K562 (cell line): ENCODE results near the gene OSGEP. TPM values are rescaled to one million over a fixed set of nuclear protein-coding genes. Genes with fewer than 3 reads are reported as not detected.
A peak's percentile ranks its signal among the peaks of the same experiment; 100 is the strongest.

Experiments
- CC2D1A ChIP-seq: fragments of 450-650 bp; IDR thresholded peaks from 2 replicates; pipeline ENCODE4 v1.6.1; 2017; ENCODE audit warnings: mild to moderate bottlenecking
- CHD1 ChIP-seq: fragments of 200-600 bp; sonication (generic); IDR thresholded peaks from one replicate; pipeline ENCODE4 v1.6.1; 2012; ENCODE audit warnings: mild to moderate bottlenecking, moderate library complexity, low read length, inconsistent platforms
- IFI16 ChIP-seq: fragments of 250-450 bp; sonication (Bioruptor Pico); IDR thresholded peaks from 2 replicates; pipeline ENCODE4 v2.1.2; 2022; ENCODE audit warnings: mild to moderate bottlenecking, inconsistent platforms
- MITF ChIP-seq: IDR thresholded peaks from 2 replicates; pipeline ENCODE4 v1.6.1; 2014; ENCODE audit warnings: antibody characterized with exemption
- NCOR1 ChIP-seq: fragments of 450-650 bp; IDR thresholded peaks from 2 replicates; pipeline ENCODE4 v1.6.1; 2016; ENCODE audit warnings: mild to moderate bottlenecking, moderate library complexity
- NR2F6 ChIP-seq: fragments of 450-650 bp; formaldehyde crosslinking; IDR thresholded peaks from 2 replicates; pipeline ENCODE4 v1.4.0; 2020; ENCODE audit warnings: mild to moderate bottlenecking
- NR4A1 ChIP-seq, 2 experiments: fragments of 250-450 bp in 1 of 2; fragments of 450-650 bp in 1 of 2; sonication (Bioruptor Pico) in 1 of 2; IDR thresholded peaks; 2 replicates each; pipeline versions ENCODE4 v1.4.0 to v1.6.1; 2016 to 2020; ENCODE audit warnings: mild to moderate bottlenecking in 2 of 2, missing compliant biosample characterization in 1 of 2, missing genetic modification characterization in 1 of 2, moderate library complexity in 1 of 2
- NUFIP1 ChIP-seq: fragments of 450-650 bp; IDR thresholded peaks from 2 replicates; pipeline ENCODE4 v1.6.1; 2018; ENCODE audit not compliant: partially characterized antibody
- POLR2A ChIP-seq: fragments of 450-650 bp; conservative IDR thresholded peaks from 2 replicates; pipeline ENCODE4 v1.6.1; 2016
- POLR2B ChIP-seq: fragments of 450-650 bp; IDR thresholded peaks from 2 replicates; pipeline ENCODE4 v1.6.1; 2018; ENCODE audit warnings: low read depth; ENCODE audit not compliant: partially characterized antibody
- SAP30 ChIP-seq: fragments of 200-600 bp; sonication (generic); IDR thresholded peaks from 2 replicates; pipeline ENCODE4 v1.6.1; 2012; ENCODE audit warnings: borderline replicate concordance, low read depth, mild to moderate bottlenecking, moderate library complexity, low read length, control low read depth, inconsistent platforms; ENCODE audit not compliant: insufficient read depth, poor library complexity, severe bottlenecking
- SLC30A9 ChIP-seq: fragments of 250-450 bp; sonication (Bioruptor Pico); IDR thresholded peaks from 2 replicates; pipeline ENCODE4 v1.8.0; 2022; ENCODE audit warnings: mild to moderate bottlenecking, moderate library complexity
- SRSF3 ChIP-seq: fragments of 200-400 bp; formaldehyde crosslinking; IDR thresholded peaks from 2 replicates; pipeline ENCODE4 v1.6.1; 2016; ENCODE audit warnings: mild to moderate bottlenecking, low read length, moderate library complexity; ENCODE audit not compliant: insufficient read depth
- TAL1 ChIP-seq: fragments of 450-650 bp; IDR thresholded peaks from 2 replicates; pipeline ENCODE4 v1.6.1; 2016; ENCODE audit warnings: mild to moderate bottlenecking
- TOE1 ChIP-seq, 2 experiments: fragments of 450-650 bp in 1 of 2; sonication (generic) in 1 of 2; formaldehyde crosslinking in 1 of 2; IDR thresholded peaks; 2 replicates each; pipeline versions ENCODE4 v1.7.1 to v1.8.0; 2016 to 2022; ENCODE audit warnings: borderline replicate concordance in 2 of 2, mild to moderate bottlenecking in 2 of 2, antibody characterized with exemption in 1 of 2, inconsistent platforms in 1 of 2, low read depth in 1 of 2, missing genetic modification reagents in 1 of 2, moderate library complexity in 1 of 2
- WHSC1 ChIP-seq: IDR thresholded peaks from one replicate; pipeline ENCODE4 v1.6.1; 2012; ENCODE audit warnings: low read length, control low read depth, inconsistent platforms
- ZBTB1 ChIP-seq: sonication (generic); formaldehyde crosslinking; IDR thresholded peaks from 2 replicates; pipeline ENCODE4 v1.8.1; 2023; ENCODE audit warnings: missing genetic modification reagents, low read depth, mild to moderate bottlenecking, borderline replicate concordance
- ZBTB11 ChIP-seq, 3 experiments: fragments of 200-800 bp in 1 of 3; fragments of 250-450 bp in 1 of 3; fragments of 450-650 bp in 1 of 3; sonication (Bioruptor Pico) in 1 of 3; sonication (Bioruptor generic) in 1 of 3; formaldehyde crosslinking in 1 of 3; IDR thresholded peaks; 2 replicates each; pipeline versions ENCODE4 v1.6.1 to v1.8.0; 2016 to 2022; ENCODE audit warnings: mild to moderate bottlenecking in 2 of 3, missing genetic modification characterization in 2 of 3, missing compliant biosample characterization in 1 of 3, moderate library complexity in 1 of 3
- ZBTB8A ChIP-seq: fragments of 450-650 bp; IDR thresholded peaks from 2 replicates; pipeline ENCODE4 v1.6.1; 2018; ENCODE audit warnings: mild to moderate bottlenecking, moderate library complexity; ENCODE audit not compliant: partially characterized antibody
- ZNF184 ChIP-seq: sonication (generic); formaldehyde crosslinking; IDR thresholded peaks from 2 replicates; pipeline ENCODE4 v1.5.0; 2020; ENCODE audit warnings: missing genetic modification reagents
- polyA plus RNA-seq, 8 experiments: library from polyadenylated mRNA; depleted of rRNA in 4 of 8; stranded (reverse) in 5 of 8; unstranded in 3 of 8; fragments of >200 nt; fragmentation: Nextera tagmentation in 2 of 8; fragmentation: Illumina TruSeq in 1 of 8; extraction: Ambion mirVana in 2 of 8; extraction: Trizol in 1 of 8; gene quantifications; 2 replicates each; pipeline versions ENCODE4 v1.2.1 to v1.2.3, GENCODE V29; 2011 to 2014; ENCODE audit warnings: inconsistent platforms in 1 of 8, missing spikeins in 1 of 8
- total RNA-seq, 7 experiments: library from RNA; depleted of rRNA in 6 of 7; stranded (reverse); fragments of >200 nt in 6 of 7; fragmentation: Illumina TruSeq in 2 of 7; extraction: Trizol in 2 of 7; gene quantifications; 2 replicates each; pipeline versions ENCODE4 v1.2.1 to v1.2.3, GENCODE V29; 2011 to 2021; ENCODE audit warnings: low replicate concordance in 1 of 7
- TF ChIP-seq, protein P1 (sequence below), 2 experiments: fragments of 450-650 bp; IDR thresholded peaks; 2 replicates each; pipeline ENCODE4 v1.6.1; 2016

OSGEP gene
- total and polyA plus RNA-seq, 9 of the 15 experiments (the other 6 are each of a cell fraction or from before 2014, with no cell fraction given) = 32.1 to 59.2 (median 44.1) TPM

GRCh38 chr14:20454516-20455354 is at the start of gene OSGEP, which contains the start of gene APEX1 (continued):
- TF ChIP-seq ZNF184 (CRISPR knock-in tag) (no peak), NCOR1 (no peak), WHSC1 (no peak), ZBTB1 (CRISPR knock-in tag) (no peak), POLR2B (peak; percentile 80), IFI16 (CRISPR knock-in tag) (no peak), NR2F6 (CRISPR knock-in tag) (no peak), NR4A1 (CRISPR knock-in tag; IDR thresholded peaks at IDR 0.05) (no peak), NR4A1 (tag; IDR thresholded peaks at IDR 0.05) (0 out of 2 replicates have a peak, but pooled peaks have one; percentile 8), TOE1 (IDR thresholded peaks at IDR 0.05; ENCODE audit: borderline replicate concordance) (peak; percentile 100), TOE1 (CRISPR knock-in tag; IDR thresholded peaks at IDR 0.05; ENCODE audit: borderline replicate concordance, low read depth) (no peak), CHD1 (no peak), MITF (peak; percentile 75; the same call in 1 of the 2 replicates), ZBTB8A (no peak), POLR2A (peak; percentile 87), CC2D1A (no peak), ZBTB11 (CRISPR knock-in tag; IDR thresholded peaks at IDR 0.05) (peak; percentile 56 to 97 (median 93); a peak in 4 of 6 replicates), NUFIP1 (no peak), TAL1 (peak; percentile 46), SAP30 (peak; percentile 53), SRSF3 (no peak), SLC30A9 (CRISPR knock-in tag) (no peak)
- TF ChIP-seq, protein P1, sequence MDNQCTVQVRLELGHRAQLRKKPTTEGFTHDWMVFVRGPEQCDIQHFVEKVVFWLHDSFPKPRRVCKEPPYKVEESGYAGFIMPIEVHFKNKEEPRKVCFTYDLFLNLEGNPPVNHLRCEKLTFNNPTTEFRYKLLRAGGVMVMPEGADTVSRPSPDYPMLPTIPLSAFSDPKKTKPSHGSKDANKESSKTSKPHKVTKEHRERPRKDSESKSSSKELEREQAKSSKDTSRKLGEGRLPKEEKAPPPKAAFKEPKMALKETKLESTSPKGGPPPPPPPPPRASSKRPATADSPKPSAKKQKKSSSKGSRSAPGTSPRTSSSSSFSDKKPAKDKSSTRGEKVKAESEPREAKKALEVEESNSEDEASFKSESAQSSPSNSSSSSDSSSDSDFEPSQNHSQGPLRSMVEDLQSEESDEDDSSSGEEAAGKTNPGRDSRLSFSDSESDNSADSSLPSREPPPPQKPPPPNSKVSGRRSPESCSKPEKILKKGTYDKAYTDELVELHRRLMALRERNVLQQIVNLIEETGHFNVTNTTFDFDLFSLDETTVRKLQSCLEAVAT (IDR thresholded peaks at IDR 0.05) = 0 out of 4 replicates have a peak, but pooled peaks of 1 of the 2 experiments have one; percentile 37
